DMS 273 (cell line): Measurements from ENCODE around the gene SASH1.
"Not testable (repeated sequence)": the region's sequence is repeated elsewhere in the genome, so short reads cannot be mapped to it uniquely, and the experiment has no call there.

ENCODE experiments used
- DNase-seq: peaks from one replicate; lab custom pipeline; 2025; ENCODE audit not compliant: unreplicated experiment; lab: John Stamatoyannopoulos, UW

Gene SASH1

GRCh38 chr6:148328876-148329555 is 13.6 kb upstream of the SASH1 start:
- no peak for DNase-seq

- DNase-seq: no peak
Observed at GRCh38 chr6:148329596-148330381, 12.8 kb upstream of the SASH1 start.

DNA sequence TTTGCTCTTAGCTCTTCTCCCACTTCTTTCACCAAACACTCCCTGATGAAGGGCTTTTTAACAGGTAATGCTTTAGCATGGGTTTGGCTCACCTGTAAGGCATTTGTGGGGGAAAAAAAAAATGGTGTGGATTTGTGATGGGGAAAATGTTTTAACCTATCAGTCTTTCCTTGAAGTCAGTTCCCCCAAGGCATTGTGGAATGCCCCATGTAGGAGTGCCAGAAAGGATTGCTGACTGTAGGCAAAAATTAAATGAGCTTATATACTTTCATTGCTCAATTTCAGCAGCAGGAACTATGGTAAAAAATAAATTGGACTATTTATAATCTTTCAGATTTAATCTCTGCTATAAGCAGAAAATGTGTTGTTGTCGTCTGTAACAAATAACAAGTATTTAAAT is 10.6 kb upstream of the SASH1 start:
- no peak for DNase-seq

- DNase-seq: no peak
Observed at GRCh38 chr6:148336901-148337300, 5.7 kb upstream of the SASH1 start.

- no peak for DNase-seq
Observed at GRCh38 chr6:148339766-148340165, 2.9 kb upstream of the SASH1 start.

GRCh38 chr6:148340586-148341297 is 1.9 kb upstream of the SASH1 start:
- DNase-seq: no peak

- no peak for DNase-seq
Observed at GRCh38 chr6:148342100-148342349, 613 bp upstream of the SASH1 start.

DNA sequence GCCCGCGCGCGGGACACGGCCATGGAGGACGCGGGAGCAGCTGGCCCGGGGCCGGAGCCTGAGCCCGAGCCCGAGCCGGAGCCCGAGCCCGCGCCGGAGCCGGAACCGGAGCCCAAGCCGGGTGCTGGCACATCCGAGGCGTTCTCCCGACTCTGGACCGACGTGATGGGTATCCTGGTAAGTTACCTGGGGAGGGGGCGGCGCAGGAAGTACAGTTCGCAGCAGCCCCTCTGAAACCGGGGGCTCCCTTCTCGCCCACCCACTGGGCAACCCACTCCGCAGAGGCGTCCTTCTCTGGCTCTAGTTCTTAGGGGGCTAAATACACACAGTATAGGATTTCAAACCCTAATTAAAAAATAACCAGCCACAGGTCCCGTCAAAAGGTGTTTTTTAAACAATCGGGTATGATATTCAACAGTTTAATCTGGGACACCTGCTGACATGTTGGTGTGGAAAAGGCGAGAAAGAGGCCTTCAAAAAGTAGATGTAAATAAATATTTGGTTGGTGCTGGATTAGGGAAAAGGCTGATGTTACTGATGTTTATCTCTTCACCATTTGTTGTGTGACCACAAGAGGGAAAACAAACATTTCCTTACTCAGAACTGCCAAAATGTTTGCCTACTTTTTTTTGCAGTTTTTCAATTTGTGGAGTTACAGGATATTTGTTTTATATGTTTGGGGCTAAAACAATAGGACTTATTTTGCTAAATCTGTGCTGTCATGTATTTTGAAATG is 577 bp downstream of the SASH1 start:
- peak; percentile 72 for DNase-seq

GRCh38 chr6:148345176-148345575 is 2.5 kb downstream of the SASH1 start:
- DNase-seq: peak; percentile 11

GRCh38 chr6:148345578-148345977 is 2.9 kb downstream of the SASH1 start:
- no peak for DNase-seq

DNA sequence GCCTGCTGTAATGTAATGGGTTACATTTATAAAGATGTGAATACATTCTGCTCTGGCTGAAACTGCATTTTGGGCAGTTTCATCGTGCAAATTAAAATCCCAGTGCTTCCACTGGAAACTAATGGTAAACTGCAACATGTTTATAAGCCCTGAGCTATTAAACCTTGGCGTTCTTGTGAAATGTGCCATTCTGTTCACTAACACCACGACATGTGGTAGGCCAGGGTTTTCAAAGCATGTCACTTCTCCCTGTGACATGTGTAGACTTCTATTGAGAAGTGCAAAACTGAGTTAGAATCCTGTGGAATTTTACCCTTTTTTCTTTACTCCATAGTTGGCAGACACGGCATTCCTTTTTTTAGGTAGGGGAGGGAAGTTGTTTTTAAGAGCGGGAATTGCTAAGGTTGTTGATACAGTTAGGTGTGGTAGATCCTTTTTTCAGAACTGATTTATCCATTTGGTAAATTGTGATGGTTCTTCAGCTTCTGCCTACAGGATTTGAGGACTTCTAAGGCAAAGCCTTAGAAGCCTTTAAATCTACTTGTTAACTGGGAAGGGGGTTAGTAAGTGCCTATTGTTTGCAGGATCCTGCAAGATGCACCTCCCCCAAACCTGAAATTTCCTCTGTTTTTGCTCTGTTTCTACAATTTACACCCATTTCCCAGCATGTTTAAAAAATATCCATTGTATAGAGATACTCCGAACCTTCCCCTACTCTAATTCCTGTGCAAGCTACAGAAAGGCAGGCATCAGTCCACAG is 4.2 kb downstream of the SASH1 start:
- DNase-seq: no peak

- no peak for DNase-seq
Observed at GRCh38 chr6:148347441-148348054, 4.9 kb downstream of the SASH1 start.

GRCh38 chr6:148348335-148348734 is 5.7 kb downstream of the SASH1 start:
- DNase-seq: no peak

DNA sequence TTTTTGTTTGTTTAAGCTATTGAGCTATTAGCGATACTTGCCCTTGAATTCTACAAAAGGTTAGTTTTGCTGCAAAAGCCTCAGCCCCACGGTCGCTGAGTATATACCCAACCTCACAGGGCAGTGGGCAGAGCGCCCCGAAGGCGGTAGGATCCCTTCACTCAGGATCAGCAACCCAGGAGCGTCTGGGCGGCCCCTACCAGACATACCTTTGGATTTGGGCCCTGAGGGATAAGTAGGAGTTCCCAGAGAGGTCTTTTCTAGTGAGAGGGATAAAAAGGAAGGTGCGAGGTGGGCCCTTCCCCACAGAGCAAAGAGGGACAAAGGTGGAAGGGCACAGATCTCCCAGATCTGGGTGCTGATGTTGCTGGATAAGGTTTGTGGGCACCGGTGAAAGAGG is 6.1 kb downstream of the SASH1 start:
- DNase-seq: no peak

DNA sequence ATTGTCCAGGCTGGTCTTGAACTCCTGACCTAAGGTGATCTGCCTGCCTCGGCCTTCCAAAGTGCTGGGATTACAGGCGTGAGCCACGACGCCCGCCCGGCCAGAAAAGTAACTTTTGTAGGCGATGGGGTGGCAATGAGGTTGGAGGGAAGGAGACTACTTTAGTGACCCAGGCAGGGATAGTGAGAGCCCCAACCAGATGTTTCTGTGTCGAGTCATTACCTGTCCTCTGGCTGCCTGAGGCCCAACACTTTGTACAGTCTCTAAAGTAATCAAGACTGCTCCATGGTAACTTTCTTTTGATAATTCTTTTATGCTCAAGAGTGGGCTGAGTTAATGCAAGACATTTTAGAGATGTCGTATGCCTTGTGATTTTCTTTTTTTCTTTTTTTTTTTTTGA is 6.8 kb downstream of the SASH1 start:
- no peak for DNase-seq

DNA sequence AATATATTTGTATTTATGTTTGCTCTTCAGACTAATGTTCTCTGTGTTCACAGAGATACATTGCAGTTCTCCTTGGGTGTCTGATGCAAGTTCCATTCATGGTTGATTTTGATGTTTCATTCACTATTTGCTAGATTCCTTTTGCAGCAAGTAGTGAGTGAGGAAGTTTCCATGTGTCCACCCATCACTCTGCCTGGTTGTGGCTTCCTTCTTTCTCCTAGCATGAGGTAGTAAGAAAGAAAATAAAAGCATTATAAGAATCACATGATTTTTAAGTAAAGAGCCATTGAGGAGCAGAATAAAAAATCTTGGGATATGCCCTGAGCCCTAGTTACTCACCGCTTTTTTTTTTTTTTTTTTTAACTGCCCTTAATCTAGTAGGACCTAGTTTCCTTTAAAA is 8.7 kb downstream of the SASH1 start:
- DNase-seq: no peak

- DNase-seq: not testable (repeated sequence)
Observed at GRCh38 chr6:148352421-148352820, 9.8 kb downstream of the SASH1 start.

- DNase-seq: peak; percentile 39
Observed at GRCh38 chr6:148358196-148358785, 15.7 kb downstream of the SASH1 start.

DNA sequence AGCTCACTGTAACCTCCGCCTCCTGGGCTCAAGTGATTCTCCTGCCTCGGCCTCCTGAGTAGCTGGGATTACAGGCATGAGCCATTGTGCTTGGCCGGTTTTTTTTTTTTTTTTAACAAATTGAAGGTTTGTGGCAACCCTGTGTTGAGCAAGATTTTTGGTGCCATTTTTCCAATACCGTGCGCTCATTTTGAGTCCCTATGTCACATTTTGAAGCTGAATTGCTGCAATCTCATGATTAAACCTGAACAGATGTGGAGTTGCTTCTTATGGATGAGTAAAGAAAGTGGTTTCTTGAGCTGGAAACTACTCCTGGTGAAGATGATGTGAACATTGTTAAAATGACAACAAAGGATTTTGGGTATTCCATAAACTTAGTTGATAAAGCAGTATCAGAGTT is 16.6 kb downstream of the SASH1 start:
- no peak for DNase-seq
